K562 (cell line): ENCODE data around the gene ZBTB9. TPM values are rescaled to one million over a fixed set of nuclear protein-coding genes. Genes with fewer than 3 reads are reported as not detected.
A peak's percentile ranks its signal among the peaks of the same experiment; 100 is the strongest.

Source experiments
- ATAC-seq: fragments of 200-7000 bp; cut with Tn5 transposase; 3 replicates; pipeline ENCODE4 v1.9.1; 2020; ENCODE audit warnings: moderate library complexity
- BruUV-seq: library from RNA; stranded (reverse); fragments of 400-500 nt; replicated peaks from 2 replicates; lab custom pipeline; 2021; lab: Mats Ljungman, UMichigan
- CTCF ChIA-PET: fragments of 300-600 bp; formaldehyde crosslinking; extraction: SDS; loops from one replicate; lab custom pipeline; 2021; ENCODE audit warnings: low intra/inter-chr PET ratio; lab: Yijun Ruan, JAX
- POLR2A ChIA-PET: fragments of 300-600, 350-650 bp; sonication (Branson Sonifier 250); formaldehyde crosslinking; extraction: SDS; loops from one replicate; lab custom pipeline; 2021; ENCODE audit warnings: antibody characterized with exemption, inconsistent platforms; lab: Yijun Ruan, JAX
- DNase-seq, 4 experiments: peaks; one replicate each; pipeline versions ENCODE4 v3.0.0 to v3.0.0-alpha.2; 2011 to 2018; ENCODE audit warnings: low spot score in 3 of 4, mixed read lengths in 3 of 4; ENCODE audit errors: extremely low read depth in 1 of 4
- FAIRE-seq: peaks from 2 replicates; lab custom pipeline; 2011; peaks lifted over from hg19 to GRCh38; lab: Jason Lieb, UNC
- H2AFZ ChIP-seq: 2 replicates; pipeline ENCODE4 v1.6.0; 2011; ENCODE audit warnings: low read depth, low read length, control low read depth, inconsistent platforms
- H3K27ac ChIP-seq: fragments of 200-600 bp; 3 replicates; pipeline ENCODE4 v1.8.0; 2011; ENCODE audit warnings: low read depth, mild to moderate bottlenecking, control low read depth, inconsistent platforms, low read length, moderate library complexity, mixed read lengths; ENCODE audit errors: extremely low read depth
- H3K27me3 ChIP-seq, 2 experiments: fragments of 300-600 bp in 1 of 2; 2 replicates in 1 of 2; 3 replicates in 1 of 2; pipeline versions ENCODE4 v1.6.0 to v1.8.0; 2011; ENCODE audit warnings: inconsistent platforms in 2 of 2, low read length in 2 of 2, mild to moderate bottlenecking in 1 of 2, mixed read lengths in 1 of 2, moderate library complexity in 1 of 2; ENCODE audit not compliant: control insufficient read depth in 2 of 2, insufficient read depth in 2 of 2
- H3K36me3 ChIP-seq: fragments of 300-600 bp; 3 replicates; pipeline ENCODE4 v1.8.0; 2011; ENCODE audit warnings: mild to moderate bottlenecking, low read length, inconsistent platforms; ENCODE audit not compliant: control insufficient read depth, insufficient read depth
- H3K4me1 ChIP-seq, 2 experiments: fragments of 200-600 bp in 1 of 2; replicated peaks in 1 of 2; 2 replicates in 1 of 2; 3 replicates in 1 of 2; pipeline versions ENCODE4 v1.5.1 to v1.8.0; 2011; ENCODE audit warnings: inconsistent platforms in 2 of 2, low read length in 2 of 2, mild to moderate bottlenecking in 1 of 2, mixed read lengths in 1 of 2, moderate library complexity in 1 of 2; ENCODE audit not compliant: control insufficient read depth in 2 of 2, insufficient read depth in 2 of 2
- H3K4me2 ChIP-seq: 2 replicates; pipeline ENCODE4 v1.6.1; 2011; ENCODE audit warnings: low read length, control low read depth, inconsistent platforms, mixed read lengths; ENCODE audit not compliant: insufficient read depth
- H3K4me3 ChIP-seq: fragments of 200-600 bp; sonication (generic), shearing (Covaris generic); 2 replicates; pipeline ENCODE4 v1.5.1; 2016; ENCODE audit warnings: control low read depth, inconsistent platforms
- H3K79me2 ChIP-seq: fragments of 200-600 bp; 3 replicates; pipeline ENCODE4 v1.8.0; 2011; ENCODE audit warnings: low read length, inconsistent platforms; ENCODE audit not compliant: control insufficient read depth, insufficient read depth
- H3K9ac ChIP-seq, 2 experiments: 2 replicates each; pipeline versions ENCODE4 v1.6.0 to v1.6.1; 2011; ENCODE audit warnings: low read depth in 2 of 2, low read length in 2 of 2, control low read depth in 1 of 2, inconsistent platforms in 1 of 2, mild to moderate bottlenecking in 1 of 2, mixed read lengths in 1 of 2; ENCODE audit not compliant: insufficient read depth in 1 of 2
- H3K9me1 ChIP-seq: one replicate; pipeline ENCODE4 v1.6.0; 2011; ENCODE audit warnings: inconsistent platforms, mild to moderate bottlenecking, low read length, moderate library complexity; ENCODE audit not compliant: control insufficient read depth, insufficient read depth
- H3K9me3 ChIP-seq: replicated peaks from 2 replicates; pipeline ENCODE4 v1.5.1; 2011; ENCODE audit warnings: low read depth, low read length, inconsistent platforms; ENCODE audit not compliant: control insufficient read depth, insufficient read depth
- H4K20me1 ChIP-seq: replicated peaks from 2 replicates; pipeline ENCODE4 v1.6.1; 2011; ENCODE audit warnings: low read length, inconsistent platforms, mixed read lengths; ENCODE audit not compliant: control insufficient read depth, insufficient read depth
- CSDE1 ChIP-seq, 2 experiments: fragments of 450-650 bp; IDR thresholded peaks; 2 replicates each; pipeline ENCODE4 v1.6.1; 2016; ENCODE audit warnings: mild to moderate bottlenecking in 1 of 2
- KDM4B ChIP-seq, 2 experiments: fragments of 450-650 bp in 1 of 2; sonication (generic) in 1 of 2; IDR thresholded peaks; 2 replicates each; pipeline ENCODE4 v1.6.1; 2016 to 2017; ENCODE audit warnings: borderline replicate concordance in 2 of 2, antibody characterized with exemption in 1 of 2, low read depth in 1 of 2, mild to moderate bottlenecking in 1 of 2
- MCM2 ChIP-seq: fragments of 450-650 bp; IDR thresholded peaks from 2 replicates; pipeline ENCODE4 v1.6.1; 2017; ENCODE audit warnings: low read depth, mild to moderate bottlenecking
- MITF ChIP-seq: IDR thresholded peaks from 2 replicates; pipeline ENCODE4 v1.6.1; 2014; ENCODE audit warnings: antibody characterized with exemption
- NRF1 ChIP-seq, 2 experiments: fragments of 450-650 bp; IDR thresholded peaks in 1 of 2; conservative IDR thresholded peaks in 1 of 2; 2 replicates each; pipeline ENCODE4 v1.6.1; 2014; ENCODE audit warnings: mild to moderate bottlenecking in 2 of 2
- RBBP5 ChIP-seq: fragments of 200-600 bp; sonication (generic); IDR thresholded peaks from 2 replicates; pipeline ENCODE4 v1.6.1; 2012; ENCODE audit warnings: borderline replicate concordance, mild to moderate bottlenecking, low read length, control low read depth, inconsistent platforms; ENCODE audit not compliant: insufficient read depth, poor library complexity, severe bottlenecking
- U2AF2 ChIP-seq: fragments of 200-400 bp; formaldehyde crosslinking; optimal IDR thresholded peaks from 2 replicates; pipeline ENCODE3; 2017; ENCODE audit warnings: low read depth, mild to moderate bottlenecking, low read length
- ZC3H8 ChIP-seq: fragments of 450-650 bp; IDR thresholded peaks from 2 replicates; pipeline ENCODE4 v1.6.1; 2017
- ZNF740 ChIP-seq, 3 experiments: fragments of 200-800 bp in 1 of 3; sonication (Bioruptor generic) in 1 of 3; sonication (generic) in 1 of 3; formaldehyde crosslinking in 1 of 3; IDR thresholded peaks; 2 replicates each; pipeline versions ENCODE4 v1.6.1 to v1.8.0; 2016 to 2022; ENCODE audit warnings: mild to moderate bottlenecking in 2 of 3, missing compliant biosample characterization in 2 of 3, missing genetic modification characterization in 2 of 3, missing genetic modification reagents in 1 of 3
- WGBS: fragments of 100-300 bp; shearing (Covaris generic); methylation state at CpG from one replicate; pipeline ENCODE4 v1.1.6; 2016; ENCODE audit warnings: low coverage, mixed read lengths; ENCODE audit not compliant: insufficient coverage; ENCODE audit errors: missing lambda C conversion rate; 5-methylcytosine and 5-hydroxymethylcytosine counted together
- in situ Hi-C: fragments of 300-500 bp; cut with MboI; formaldehyde crosslinking; loops from 4 replicates; pipeline ENCODE4 v1.15.0; 2018; ENCODE audit warnings: inconsistent platforms, mixed read lengths
- intact Hi-C: fragments of 100-400 bp; cut with micrococcal nuclease; formaldehyde crosslinking; loops from 2 replicates; pipeline ENCODE4 v1.14.2; 2022
- polyA plus RNA-seq, 8 experiments: library from polyadenylated mRNA; depleted of rRNA in 4 of 8; stranded (reverse) in 5 of 8; unstranded in 3 of 8; fragments of >200 nt; fragmentation: Nextera tagmentation in 2 of 8; fragmentation: Illumina TruSeq in 1 of 8; extraction: Ambion mirVana in 2 of 8; extraction: Trizol in 1 of 8; gene quantifications; 2 replicates each; pipeline versions ENCODE4 v1.2.1 to v1.2.3, GENCODE V29; 2011 to 2014; ENCODE audit warnings: inconsistent platforms in 1 of 8, missing spikeins in 1 of 8
- total RNA-seq, 7 experiments: library from RNA; depleted of rRNA in 6 of 7; stranded (reverse); fragments of >200 nt in 6 of 7; fragmentation: Illumina TruSeq in 2 of 7; extraction: Trizol in 2 of 7; gene quantifications; 2 replicates each; pipeline versions ENCODE4 v1.2.1 to v1.2.3, GENCODE V29; 2011 to 2021; ENCODE audit warnings: low replicate concordance in 1 of 7
- TF ChIP-seq, protein P1 (sequence below): sonication (generic); formaldehyde crosslinking; IDR thresholded peaks from 2 replicates; pipeline ENCODE4 v1.8.0; 2022; ENCODE audit warnings: mild to moderate bottlenecking, missing genetic modification reagents, borderline replicate concordance
- TF ChIP-seq, protein P2 (sequence below), 2 experiments: fragments of 450-650 bp in 1 of 2; sonication (generic) in 1 of 2; formaldehyde crosslinking in 1 of 2; IDR thresholded peaks in 1 of 2; conservative IDR thresholded peaks in 1 of 2; 2 replicates each; pipeline versions ENCODE4 v1.6.1 to v1.8.1; 2016 to 2023; ENCODE audit warnings: mild to moderate bottlenecking in 2 of 2, moderate library complexity in 2 of 2, inconsistent platforms in 1 of 2, missing genetic modification reagents in 1 of 2
- TF ChIP-seq, protein P3 (sequence below): conservative IDR thresholded peaks from 2 replicates; pipeline ENCODE4 v1.6.1; 2011; ENCODE audit warnings: low read depth, mild to moderate bottlenecking, low read length; ENCODE audit not compliant: control insufficient read depth

ZBTB9 gene
- total and polyA plus RNA-seq, 9 of the 15 experiments (the other 6 are each of a cell fraction or from before 2014, with no cell fraction given) = 1.9 to 19.5 (median 10.4) TPM

GRCh38 chr6:33427585-33428223 is 26.7 kb upstream of the ZBTB9 start:
- no peaks in the 10 kb centered on the region for H3K9me1 ChIP-seq
- peaks cover 54 to 57% of the 10 kb centered on the region in 2 experiments for H3K4me1 ChIP-seq
- peak overlapping the region; percentile 51 to 91; a peak in 3 of 4 replicates for H3K9ac ChIP-seq
- peak overlapping the region; percentile 81 for H3K4me2 ChIP-seq
- POLR2A ChIA-PET = no interaction called here
- H4K20me1 ChIP-seq = no peaks in the 10 kb centered on the region; the same call in 1 of the 2 replicates
- 0% methylated on average over 12 of the region's 79 CpGs for WGBS
- H3K4me3 ChIP-seq = peak overlapping the region; percentile 49
- CTCF ChIA-PET = interaction anchor here (0.7 kb wide), 1 partner anchor 607 kb away, joined by 4 read pairs; no protein-coding TSS in a partner anchor
- DNase-seq (peak; percentile 81 to 99 (median 96)), FAIRE-seq (no peak), ATAC-seq (no peak)
- BruUV-seq = no TSS peak
- peak overlapping the region; percentile 77 for H3K27ac ChIP-seq
- H3K27me3 ChIP-seq = no peaks in the 10 kb centered on the region
- peaks cover 51% of the 10 kb centered on the region for H3K79me2 ChIP-seq
- H3K36me3 ChIP-seq = no peaks in the 10 kb centered on the region
- in situ Hi-C loops = no loop called here
- no peaks in the 10 kb centered on the region for H3K9me3 ChIP-seq
- peak overlapping the region; percentile 80 for H2AFZ ChIP-seq
- intact Hi-C loops = loop anchor here (5.0 to 10.0 kb wide), 4 partner anchors 53 to 303 kb away; partner anchors contain the start of genes BAK1 and RGL2
- TF ChIP-seq NRF1 (conservative IDR thresholded peaks at IDR 0.05 in 1 of 2, IDR thresholded peaks at IDR 0.05 in 1 of 2) (no peak), MCM2 (no peak), KDM4B (IDR thresholded peaks at IDR 0.05; ENCODE audit: borderline replicate concordance in 2 of 2, low read depth in 1 of 2) (peak in 1 of 2 experiments; percentile 51; a peak in 1 of 4 replicates), ZNF740 (CRISPR knock-in tag; IDR thresholded peaks at IDR 0.05) (peak; percentile 60), ZNF740 (tag; IDR thresholded peaks at IDR 0.05) (peak in 1 of 2 experiments; percentile 88; a peak in 2 of 4 replicates), RBBP5 (peak; percentile 51), MITF (peak; percentile 74), U2AF2 (no peak), ZC3H8 (no peak), CSDE1 (IDR thresholded peaks at IDR 0.05) (peak in 1 of 2 experiments; percentile 22; a peak in 1 of 4 replicates)
- TF ChIP-seq, protein P1, sequence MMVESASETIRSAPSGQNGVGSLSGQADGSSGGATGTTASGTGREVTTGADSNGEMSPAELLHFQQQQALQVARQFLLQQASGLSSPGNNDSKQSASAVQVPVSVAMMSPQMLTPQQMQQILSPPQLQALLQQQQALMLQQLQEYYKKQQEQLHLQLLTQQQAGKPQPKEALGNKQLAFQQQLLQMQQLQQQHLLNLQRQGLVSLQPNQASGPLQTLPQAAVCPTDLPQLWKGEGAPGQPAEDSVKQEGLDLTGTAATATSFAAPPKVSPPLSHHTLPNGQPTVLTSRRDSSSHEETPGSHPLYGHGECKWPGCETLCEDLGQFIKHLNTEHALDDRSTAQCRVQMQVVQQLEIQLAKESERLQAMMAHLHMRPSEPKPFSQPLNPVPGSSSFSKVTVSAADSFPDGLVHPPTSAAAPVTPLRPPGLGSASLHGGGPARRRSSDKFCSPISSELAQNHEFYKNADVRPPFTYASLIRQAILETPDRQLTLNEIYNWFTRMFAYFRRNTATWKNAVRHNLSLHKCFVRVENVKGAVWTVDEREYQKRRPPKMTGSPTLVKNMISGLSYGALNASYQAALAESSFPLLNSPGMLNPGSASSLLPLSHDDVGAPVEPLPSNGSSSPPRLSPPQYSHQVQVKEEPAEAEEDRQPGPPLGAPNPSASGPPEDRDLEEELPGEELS = no peak
- TF ChIP-seq, protein P2, sequence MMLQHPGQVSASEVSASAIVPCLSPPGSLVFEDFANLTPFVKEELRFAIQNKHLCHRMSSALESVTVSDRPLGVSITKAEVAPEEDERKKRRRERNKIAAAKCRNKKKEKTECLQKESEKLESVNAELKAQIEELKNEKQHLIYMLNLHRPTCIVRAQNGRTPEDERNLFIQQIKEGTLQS (IDR thresholded peaks at IDR 0.05) = no peak
- TF ChIP-seq, protein P2 (CRISPR knock-in tag; conservative IDR thresholded peaks at IDR 0.05) = no peak
- TF ChIP-seq, protein P3, sequence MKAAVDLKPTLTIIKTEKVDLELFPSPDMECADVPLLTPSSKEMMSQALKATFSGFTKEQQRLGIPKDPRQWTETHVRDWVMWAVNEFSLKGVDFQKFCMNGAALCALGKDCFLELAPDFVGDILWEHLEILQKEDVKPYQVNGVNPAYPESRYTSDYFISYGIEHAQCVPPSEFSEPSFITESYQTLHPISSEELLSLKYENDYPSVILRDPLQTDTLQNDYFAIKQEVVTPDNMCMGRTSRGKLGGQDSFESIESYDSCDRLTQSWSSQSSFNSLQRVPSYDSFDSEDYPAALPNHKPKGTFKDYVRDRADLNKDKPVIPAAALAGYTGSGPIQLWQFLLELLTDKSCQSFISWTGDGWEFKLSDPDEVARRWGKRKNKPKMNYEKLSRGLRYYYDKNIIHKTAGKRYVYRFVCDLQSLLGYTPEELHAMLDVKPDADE = peak; percentile 34; the same call in 1 of the 2 replicates
